Aorta (tissue), 5 donors: ENCODE measurements around the gene DEF6. TPM values are rescaled to one million over a fixed set of nuclear protein-coding genes. Genes with fewer than 3 reads are reported as not detected.
"Not testable (repeated sequence)": the region's sequence is repeated elsewhere in the genome, so short reads cannot be mapped to it uniquely, and the experiment has no call there.

Experiments
- ATAC-seq: fragments of 200-7000 bp; cut with Tn5 transposase; one replicate; pipeline ENCODE4 v1.9.1; 2022; ENCODE audit warnings: moderate library complexity; ENCODE audit not compliant: low FRiP score
- DNase-seq, 2 donors: peaks; one replicate each; pipeline ENCODE4 v3.0.0-alpha.2; 2020
- H3K27ac ChIP-seq, 2 donors: one replicate each; pipeline ENCODE4 v1.5.1; 2013; ENCODE audit warnings: low read length in 2 of 2, mild to moderate bottlenecking in 2 of 2, moderate library complexity in 2 of 2, control low read depth in 1 of 2, inconsistent platforms in 1 of 2, low read depth in 1 of 2
- H3K27me3 ChIP-seq, 2 donors: one replicate each; pipeline ENCODE4 v1.6.1; 2013; ENCODE audit warnings: control low read depth in 1 of 2, low read length in 1 of 2, mild to moderate bottlenecking in 1 of 2, moderate library complexity in 1 of 2; ENCODE audit not compliant: insufficient read depth in 2 of 2, control insufficient read depth in 1 of 2
- H3K36me3 ChIP-seq, 2 donors: one replicate each; pipeline ENCODE4 v1.6.1; 2013; ENCODE audit warnings: control low read depth in 1 of 2, low read length in 1 of 2, mild to moderate bottlenecking in 1 of 2; ENCODE audit not compliant: insufficient read depth in 2 of 2, control insufficient read depth in 1 of 2
- H3K4me1 ChIP-seq, 2 donors: one replicate each; pipeline ENCODE4 v1.6.1; 2013; ENCODE audit warnings: low read length in 2 of 2, control low read depth in 1 of 2, mild to moderate bottlenecking in 1 of 2, moderate library complexity in 1 of 2; ENCODE audit not compliant: insufficient read depth in 2 of 2, control insufficient read depth in 1 of 2
- H3K4me3 ChIP-seq, 2 donors: one replicate each; pipeline ENCODE4 v1.5.1; 2013; ENCODE audit warnings: low read length in 2 of 2, control low read depth in 1 of 2, mild to moderate bottlenecking in 1 of 2
- H3K9me3 ChIP-seq: one replicate; pipeline ENCODE4 v1.6.1; 2013; ENCODE audit warnings: mild to moderate bottlenecking, low read length; ENCODE audit not compliant: control insufficient read depth
- WGBS, 2 donors: extraction: QIAGEN DNeasy Blood & Tissue Kit; methylation state at CpG; one replicate each; pipeline ENCODE4 v1.1.7; 2013; 5-methylcytosine and 5-hydroxymethylcytosine counted together
- intact Hi-C, 2 donors: fragments of 100-400 bp; cut with DNase I; formaldehyde crosslinking; loops; one replicate each; pipeline versions ENCODE4 v1.14.2 to v1.15.0; 2022
- polyA plus RNA-seq, 2 donors: library from polyadenylated mRNA; stranded (reverse); fragments of 200-250 nt; gene quantifications; one replicate each; pipeline ENCODE4 v1.2.3, GENCODE V29; 2013
- total RNA-seq, 2 donors: library from RNA; stranded (reverse); fragmentation: NEBNext Ultra II Directional; extraction: Animal tissue kit (Norgen Biotek cat#: 25700); gene quantifications; one replicate each; pipeline ENCODE4 v1.2.1, GENCODE V29; 2021
- donor health status: healthy with polysubstance abuse.
- donor health status: Bipolar disorder and iron deficiency.
- donor health status: DM: no; HTN: no; CAD: no.
- donor health status: DM: no; HTN: no; CAD: no.
- donor health status: DM: yes; HTN: yes; CAD: no.

Gene DEF6
- total and polyA plus RNA-seq, 4 donors = 1.5 to 13.0 (median 6.4) TPM

DNA sequence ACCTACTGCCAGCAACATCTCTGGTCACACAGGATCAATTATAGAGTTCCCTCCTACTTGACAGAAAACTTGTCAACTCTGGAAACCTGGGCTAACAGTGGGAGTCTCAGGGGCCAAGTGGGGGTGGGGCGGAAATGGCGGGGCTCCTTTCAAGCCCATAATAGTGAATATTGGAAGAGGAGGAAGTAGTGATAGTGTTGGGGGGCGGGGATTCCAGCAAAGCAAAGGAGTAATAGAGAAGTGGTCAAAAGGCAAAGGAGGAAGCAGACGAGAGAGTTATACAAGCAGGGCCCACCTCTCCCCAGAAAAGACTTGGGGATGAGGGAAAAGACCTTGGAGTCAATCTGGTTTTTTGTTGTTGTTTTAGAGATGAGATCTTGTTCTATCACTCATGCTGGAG is 2.1 kb downstream of the DEF6 start:
- Histone ChIP-seq H3K27ac (no peak overlapping the region), H3K4me1 (no peaks in the 10 kb centered on the region), H3K9me3 (no peaks in the 10 kb centered on the region), H3K4me3 (no peak overlapping the region), H3K27me3 (no peaks in the 10 kb centered on the region), H3K36me3 (no peaks in the 10 kb centered on the region)
- no peak for ATAC-seq
- intact Hi-C loops = no loop called here
- DNase-seq = peak in 1 of 2 donors; percentile 71
- 94 to 95% methylated on average over 4 of the region's 4 CpGs for WGBS, 2 donors

GRCh38 chr6:35300848-35301247 is 3.2 kb downstream of the DEF6 start:
- H3K4me3 ChIP-seq = no peak overlapping the region
- no peaks in the 10 kb centered on the region for H3K36me3 ChIP-seq
- intact Hi-C loops = no loop called here
- DNase-seq (no peak), ATAC-seq (no peak)
- H3K4me1 ChIP-seq = no peaks in the 10 kb centered on the region
- H3K27me3 ChIP-seq = no peaks in the 10 kb centered on the region
- no peak overlapping the region for H3K27ac ChIP-seq
- H3K9me3 ChIP-seq = no peaks in the 10 kb centered on the region

GRCh38 chr6:35302604-35303241 is 5.1 kb downstream of the DEF6 start:
- 56 to 60% methylated on average over 6 of the region's 6 CpGs for WGBS, 2 donors
- Histone ChIP-seq H3K36me3 (no peaks in the 10 kb centered on the region), H3K27ac (no peak overlapping the region), H3K9me3 (no peaks in the 10 kb centered on the region), H3K4me1 (no peaks in the 10 kb centered on the region), H3K4me3 (no peak overlapping the region), H3K27me3 (no peaks in the 10 kb centered on the region)
- peak; percentile 52 for ATAC-seq
- peak in 1 of 2 donors; percentile 74 for DNase-seq
- intact Hi-C loops = no loop called here

DNA sequence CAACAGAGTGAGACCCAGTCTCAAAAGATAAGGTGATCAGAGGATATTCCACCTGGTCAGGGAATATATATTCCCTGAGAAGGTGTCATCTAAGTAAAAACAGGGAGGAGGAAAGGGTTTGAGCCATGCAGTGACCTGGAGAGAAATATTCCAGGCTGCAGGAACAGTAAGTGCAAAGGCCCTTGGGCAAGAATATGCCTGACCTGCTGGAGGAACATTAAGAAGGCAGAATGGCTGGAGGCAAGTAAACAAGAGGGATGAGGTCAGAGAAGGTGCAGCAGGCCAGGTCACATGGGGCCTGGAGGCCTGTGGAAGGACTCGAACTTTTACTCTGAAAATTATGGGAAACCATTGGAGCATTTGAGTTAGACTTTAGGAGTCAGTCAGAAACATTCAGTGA is 6.7 kb downstream of the DEF6 start:
- intact Hi-C loops = no loop called here
- Histone ChIP-seq H3K9me3 (no peaks in the 10 kb centered on the region), H3K36me3 (no peaks in the 10 kb centered on the region), H3K27ac (no peak overlapping the region), H3K4me1 (no peaks in the 10 kb centered on the region), H3K4me3 (no peak overlapping the region), H3K27me3 (no peaks in the 10 kb centered on the region)
- DNase-seq (no peak), ATAC-seq (no peak)
- WGBS, 2 donors = 75 to 81% methylated on average over 1 of the region's 1 CpG

DNA sequence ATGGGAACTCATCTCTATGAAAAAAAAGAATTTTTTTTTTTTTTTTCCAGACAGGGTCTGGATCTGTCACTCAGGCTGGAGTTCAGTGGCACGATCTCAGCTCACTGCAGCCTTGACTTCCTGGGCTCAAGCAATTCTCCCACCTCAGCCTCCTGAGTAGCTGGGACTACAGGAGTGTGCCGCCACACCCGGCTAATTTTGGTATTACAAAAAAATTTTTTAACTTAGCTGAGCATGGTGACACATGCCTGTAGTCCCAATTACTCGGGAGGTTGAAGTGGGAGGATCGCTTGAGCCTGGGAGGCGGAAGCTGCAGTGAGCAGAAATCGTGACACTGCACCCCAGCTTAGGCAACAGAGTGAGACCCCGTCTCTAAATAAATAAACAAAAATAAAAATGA is 7.5 kb downstream of the DEF6 start:
- intact Hi-C loops = no loop called here
- no peaks in the 10 kb centered on the region for H3K4me1 ChIP-seq
- no peaks in the 10 kb centered on the region for H3K36me3 ChIP-seq
- WGBS, 2 donors = 90 to 92% methylated on average over 8 of the region's 8 CpGs
- ATAC-seq (no peak), DNase-seq (no peak)
- no peaks in the 10 kb centered on the region for H3K27me3 ChIP-seq
- no peak overlapping the region for H3K27ac ChIP-seq
- no peaks in the 10 kb centered on the region for H3K9me3 ChIP-seq
- H3K4me3 ChIP-seq = no peak overlapping the region

GRCh38 chr6:35307138-35307537 is 9.5 kb downstream of the DEF6 start:
- H3K27ac ChIP-seq, DNase-seq, H3K4me3 ChIP-seq, H3K4me1 ChIP-seq, H3K9me3 ChIP-seq, ATAC-seq, H3K27me3 ChIP-seq, intact Hi-C loops, H3K36me3 ChIP-seq: not testable (repeated sequence)
- WGBS, 2 donors = 61 to 66% methylated on average over 15 of the region's 15 CpGs

DNA sequence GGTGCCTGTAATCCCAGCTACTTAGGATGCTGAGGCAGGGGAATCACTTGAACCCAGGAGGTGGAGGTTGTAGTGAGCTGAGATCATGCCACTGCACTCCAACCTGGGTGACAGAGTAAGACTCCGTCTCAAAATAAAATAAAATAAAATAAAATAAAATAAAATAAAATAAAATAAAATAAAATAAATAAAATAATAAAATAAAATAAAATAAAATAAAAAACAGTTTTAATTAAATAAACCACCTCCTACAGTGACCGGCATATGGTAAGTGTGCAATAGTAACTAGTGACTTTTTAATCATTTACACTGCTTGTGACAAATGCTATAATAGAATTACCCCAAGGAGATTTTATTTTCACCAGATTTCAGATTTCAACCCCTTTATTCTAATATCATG is 10.9 kb downstream of the DEF6 start:
- WGBS, 2 donors = 95 to 96% methylated on average over 2 of the region's 2 CpGs
- intact Hi-C loops, H3K36me3 ChIP-seq, H3K27ac ChIP-seq, H3K27me3 ChIP-seq, H3K9me3 ChIP-seq, H3K4me1 ChIP-seq, DNase-seq, ATAC-seq, H3K4me3 ChIP-seq: not testable (repeated sequence)

DNA sequence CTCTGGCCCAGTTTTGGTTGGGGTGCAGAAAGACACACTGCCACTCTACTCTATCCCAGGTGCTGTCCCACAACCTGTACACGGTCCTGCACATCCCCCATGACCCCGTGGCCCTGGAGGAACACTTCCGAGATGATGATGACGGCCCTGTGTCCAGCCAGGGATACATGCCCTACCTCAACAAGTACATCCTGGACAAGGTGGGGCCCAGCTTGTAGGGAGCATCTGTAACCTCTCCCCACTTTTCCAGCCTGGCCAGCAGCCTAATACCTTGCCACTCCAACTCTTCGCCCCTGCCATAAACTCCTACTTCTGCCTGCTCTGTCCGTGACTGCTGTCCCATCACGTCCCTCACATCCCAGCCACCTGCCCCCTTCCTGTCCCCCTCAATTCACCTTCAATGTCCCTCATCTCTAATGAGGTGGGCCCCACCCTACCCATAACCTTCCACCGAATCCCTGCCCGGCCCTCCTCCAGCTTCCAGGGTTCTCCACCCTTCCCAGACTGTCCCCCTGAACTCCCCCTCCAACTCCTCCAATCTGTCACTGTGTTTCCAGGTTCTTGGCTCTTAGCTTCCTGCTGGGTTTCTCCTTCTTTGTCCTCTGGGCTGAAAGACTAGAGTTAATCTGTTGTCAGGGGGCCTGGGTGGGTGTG is 12.1 kb downstream of the DEF6 start:
- no peak for ATAC-seq
- 95 to 97% methylated on average over 9 of the region's 9 CpGs for WGBS, 2 donors
- no peaks in the 10 kb centered on the region for H3K27me3 ChIP-seq
- H3K9me3 ChIP-seq = no peaks in the 10 kb centered on the region
- H3K27ac ChIP-seq = no peak overlapping the region
- DNase-seq = no peak
- intact Hi-C loops = no loop called here
- H3K36me3 ChIP-seq = no peaks in the 10 kb centered on the region
- no peak overlapping the region for H3K4me3 ChIP-seq
- no peaks in the 10 kb centered on the region for H3K4me1 ChIP-seq

- Histone ChIP-seq H3K27me3 (no peaks in the 10 kb centered on the region), H3K4me3 (no peak overlapping the region), H3K9me3 (no peaks in the 10 kb centered on the region), H3K4me1 (no peaks in the 10 kb centered on the region), H3K36me3 (no peaks in the 10 kb centered on the region), H3K27ac (no peak overlapping the region)
- ATAC-seq (no peak), DNase-seq (no peak)
- intact Hi-C loops = no loop called here
- 89 to 94% methylated on average over 6 of the region's 6 CpGs for WGBS, 2 donors
Measured at GRCh38 chr6:35310265-35310831, 12.7 kb downstream of the DEF6 start.
